NCI-H2227 (cell line): Measurements from ENCODE around the gene NDFIP1.
A peak's percentile ranks its signal among the peaks of the same experiment; 100 is the strongest.
"Not testable (repeated sequence)": the region's sequence is repeated elsewhere in the genome, so short reads cannot be mapped to it uniquely, and the experiment has no call there.

Experiments
- DNase-seq: peaks from one replicate; lab custom pipeline; 2025; ENCODE audit not compliant: unreplicated experiment; lab: John Stamatoyannopoulos, UW

The NDFIP1 gene

DNA sequence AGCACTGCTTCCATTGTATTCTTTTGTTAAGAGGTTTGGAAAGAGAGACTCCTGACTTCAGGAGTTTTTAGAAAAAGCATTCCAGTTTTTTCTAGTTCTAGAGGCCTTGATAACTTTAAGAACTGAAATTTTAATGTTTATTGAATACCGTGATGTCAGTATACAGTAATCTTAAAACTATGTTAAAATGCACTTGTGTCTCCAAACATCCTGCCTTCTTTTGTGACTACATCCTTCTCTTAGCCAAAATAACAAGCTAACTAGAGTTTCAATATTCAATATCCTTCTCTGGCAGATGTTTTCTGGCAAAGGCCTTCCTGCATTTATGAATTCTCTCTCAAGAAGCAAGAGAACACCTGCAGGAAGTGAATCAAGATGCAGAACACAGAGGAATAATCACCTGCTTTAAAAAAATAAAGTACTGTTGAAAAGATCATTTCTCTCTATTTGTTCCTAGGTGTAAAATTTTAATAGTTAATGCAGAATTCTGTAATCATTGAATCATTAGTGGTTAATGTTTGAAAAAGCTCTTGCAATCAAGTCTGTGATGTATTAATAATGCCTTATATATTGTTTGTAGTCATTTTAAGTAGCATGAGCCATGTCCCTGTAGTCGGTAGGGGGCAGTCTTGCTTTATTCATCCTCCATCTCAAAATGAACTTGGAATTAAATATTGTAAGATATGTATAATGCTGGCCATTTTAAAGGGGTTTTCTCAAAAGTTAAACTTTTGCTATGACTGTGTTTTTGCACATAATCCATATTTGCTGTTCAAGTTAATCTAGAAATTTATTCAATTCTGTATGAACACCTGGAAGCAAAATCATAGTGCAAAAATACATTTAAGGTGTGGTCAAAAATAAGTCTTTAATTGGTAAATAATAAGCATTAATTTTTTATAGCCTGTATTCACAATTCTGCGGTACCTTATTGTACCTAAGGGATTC is 43.1 kb downstream of the NDFIP1 start:
- peak; percentile 40 for DNase-seq

DNA sequence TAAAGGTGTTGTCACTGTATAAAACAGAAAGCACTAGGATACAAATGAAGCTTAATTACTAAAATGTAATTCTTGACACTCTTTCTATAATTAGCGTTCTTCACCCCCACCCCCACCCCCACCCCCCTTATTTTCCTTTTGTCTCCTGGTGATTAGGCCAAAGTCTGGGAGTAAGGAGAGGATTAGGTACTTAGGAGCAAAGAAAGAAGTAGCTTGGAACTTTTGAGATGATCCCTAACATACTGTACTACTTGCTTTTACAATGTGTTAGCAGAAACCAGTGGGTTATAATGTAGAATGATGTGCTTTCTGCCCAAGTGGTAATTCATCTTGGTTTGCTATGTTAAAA is 43.8 kb downstream of the NDFIP1 start:
- no peak for DNase-seq

DNA sequence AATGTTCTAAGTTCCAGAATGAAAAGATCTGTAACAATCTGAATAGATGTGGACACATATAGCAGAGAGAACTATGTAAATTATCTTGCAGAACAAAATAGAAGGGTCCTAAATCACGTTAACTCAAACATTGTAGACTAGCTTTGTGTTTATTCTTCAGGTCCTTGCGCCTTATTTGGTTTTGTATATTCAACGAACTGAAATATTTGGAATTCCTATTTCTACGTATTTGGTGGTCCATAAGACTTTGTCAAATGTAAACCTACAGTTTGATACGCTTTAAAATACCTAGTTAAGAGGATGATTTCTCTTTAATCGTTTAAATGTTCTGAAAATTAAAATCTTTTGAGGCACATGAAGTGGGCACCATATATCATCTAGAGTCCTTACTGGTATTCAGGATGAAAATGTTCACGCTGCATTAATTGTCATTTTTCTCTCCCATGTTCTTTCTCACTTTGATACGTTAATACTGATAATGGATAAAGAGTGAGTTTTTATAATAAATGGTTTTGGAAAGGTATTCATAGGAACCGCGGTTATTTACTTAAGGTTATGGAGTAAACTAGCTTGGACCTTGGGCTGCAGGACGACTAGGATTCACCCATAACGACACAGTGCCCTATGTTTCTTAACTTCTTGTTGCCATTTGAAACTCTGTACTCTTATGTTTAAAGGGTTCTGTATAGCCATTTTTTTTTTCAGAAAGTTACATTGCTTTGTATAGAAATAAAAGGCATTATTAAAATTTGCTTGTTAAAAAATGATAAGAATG is 45.3 kb downstream of the NDFIP1 start:
- DNase-seq: no peak

DNA sequence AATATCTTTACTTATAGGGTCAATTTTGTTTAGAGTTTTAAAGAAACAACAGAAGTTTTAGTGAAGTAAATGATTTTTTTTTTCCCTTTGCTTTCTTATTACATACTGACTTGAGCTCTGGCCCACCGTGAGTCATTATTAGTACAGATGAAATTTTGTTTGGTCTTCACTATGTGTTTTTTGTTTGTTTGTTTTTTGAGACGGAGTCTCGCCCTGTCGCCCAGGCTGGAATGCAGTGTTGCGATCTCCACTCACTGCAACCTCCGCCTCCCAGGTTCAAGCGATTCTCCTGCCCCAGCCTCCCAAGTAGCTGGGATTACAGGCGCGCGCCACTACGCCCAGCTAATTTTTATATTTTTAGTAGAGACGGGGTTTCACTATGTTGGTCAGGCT is 45.9 kb downstream of the NDFIP1 start:
- DNase-seq: not testable (repeated sequence)

DNA sequence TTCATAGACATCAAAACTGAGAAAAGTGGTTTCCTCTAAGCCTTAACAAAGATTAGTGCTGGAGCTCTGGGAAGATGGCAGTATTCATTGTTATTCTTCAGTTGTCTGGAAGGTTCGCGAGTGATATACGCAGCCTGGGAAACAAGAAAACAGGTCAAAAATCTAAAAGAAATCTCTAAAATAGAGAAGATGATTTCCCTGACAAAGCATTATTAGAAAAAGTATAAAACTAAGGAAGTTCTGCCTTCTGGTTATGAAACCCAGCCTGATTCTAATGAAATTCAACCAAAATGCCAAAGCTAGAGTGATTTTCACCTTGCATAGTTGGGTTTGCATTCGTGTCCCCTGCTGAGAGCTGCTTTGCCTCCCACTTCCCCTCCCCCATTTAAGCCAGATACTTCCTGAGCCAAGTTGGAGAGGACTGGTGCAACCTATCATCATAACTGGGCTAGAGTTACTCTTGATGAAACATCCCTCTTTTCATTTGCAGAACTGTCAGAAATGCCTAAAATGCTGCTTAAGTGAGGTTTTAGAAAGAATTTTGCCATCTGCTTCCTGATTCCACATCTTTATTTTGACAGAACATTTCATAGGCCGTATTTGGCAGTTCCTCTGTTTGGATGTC is 48.4 kb downstream of the NDFIP1 start:
- no peak for DNase-seq

DNA sequence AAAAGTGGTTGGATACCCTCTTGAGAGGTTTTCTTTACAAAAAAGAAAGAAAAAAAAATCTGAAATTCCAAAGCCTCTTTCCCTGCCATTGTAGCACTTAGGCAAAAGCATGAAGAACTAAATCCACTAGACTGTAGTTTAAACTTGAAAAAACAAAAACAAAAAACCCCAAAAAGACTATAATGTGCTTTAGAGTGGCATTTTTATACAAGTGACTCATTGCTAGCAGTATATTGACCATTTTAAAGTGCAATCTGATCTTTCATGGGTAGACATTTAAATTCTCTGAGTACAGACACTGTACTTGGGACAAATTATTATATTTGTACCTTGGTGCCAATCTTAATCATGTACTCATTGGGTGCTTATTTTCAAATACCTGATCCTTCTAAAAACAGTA is 50.8 kb downstream of the NDFIP1 start:
- DNase-seq: no peak

DNA sequence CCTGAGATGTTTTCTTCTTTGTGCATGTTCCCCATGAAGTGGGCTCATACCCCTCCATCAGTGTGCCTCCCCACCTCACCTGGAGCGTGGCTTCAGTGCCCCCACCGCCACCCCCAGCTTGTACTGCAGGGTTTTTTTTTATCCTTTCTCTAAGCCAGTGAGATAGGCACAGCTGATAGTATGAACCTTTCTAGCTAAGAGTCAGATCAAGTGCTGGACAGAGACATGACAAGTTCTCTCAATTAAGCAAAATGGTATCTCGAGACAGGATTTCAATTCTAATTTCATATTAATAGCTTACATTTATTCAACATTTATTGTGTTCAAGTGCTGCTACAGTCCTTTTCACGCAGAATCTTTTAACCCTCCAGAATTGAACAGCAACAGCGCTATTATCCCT is 55.7 kb downstream of the NDFIP1 start:
- DNase-seq: no peak

DNA sequence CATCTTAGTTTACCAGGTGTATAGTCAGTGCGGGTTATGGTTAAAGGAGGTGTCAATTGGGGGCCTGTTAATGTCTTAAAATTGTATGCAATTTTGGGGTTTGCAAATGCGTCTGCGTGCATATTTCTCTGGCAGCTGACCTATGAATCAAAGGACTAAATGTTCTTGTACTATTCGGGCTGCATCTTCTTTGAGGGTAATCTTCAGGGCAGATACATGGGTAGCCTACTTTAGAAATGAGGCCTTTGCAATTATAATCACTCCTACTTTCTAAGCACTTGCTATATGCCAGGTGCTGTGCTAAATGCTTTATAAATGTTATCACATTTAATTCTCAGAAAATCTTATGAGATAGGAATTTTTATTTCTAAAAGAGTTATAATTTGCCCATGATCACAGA is 58.2 kb downstream of the NDFIP1 start:
- no peak for DNase-seq

DNA sequence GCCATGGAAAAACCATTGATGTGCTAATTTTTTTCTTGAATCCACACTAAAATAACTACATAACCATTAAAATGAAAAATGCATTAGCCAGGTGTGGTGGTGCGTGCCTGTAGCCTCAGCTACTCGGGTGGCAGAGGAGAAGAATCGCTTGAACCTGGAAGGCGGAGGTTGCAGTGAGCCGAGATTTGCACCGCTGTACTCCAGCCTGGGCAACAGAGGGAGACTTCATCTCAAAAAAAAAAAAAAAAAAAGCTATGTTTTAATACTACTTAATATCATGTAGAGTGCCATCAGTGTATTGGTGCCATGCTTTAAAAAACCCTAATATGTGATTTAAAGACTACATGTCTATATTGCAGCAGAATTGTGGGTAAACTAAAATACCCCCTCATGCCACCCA is 58.9 kb downstream of the NDFIP1 start:
- DNase-seq: no peak

DNA sequence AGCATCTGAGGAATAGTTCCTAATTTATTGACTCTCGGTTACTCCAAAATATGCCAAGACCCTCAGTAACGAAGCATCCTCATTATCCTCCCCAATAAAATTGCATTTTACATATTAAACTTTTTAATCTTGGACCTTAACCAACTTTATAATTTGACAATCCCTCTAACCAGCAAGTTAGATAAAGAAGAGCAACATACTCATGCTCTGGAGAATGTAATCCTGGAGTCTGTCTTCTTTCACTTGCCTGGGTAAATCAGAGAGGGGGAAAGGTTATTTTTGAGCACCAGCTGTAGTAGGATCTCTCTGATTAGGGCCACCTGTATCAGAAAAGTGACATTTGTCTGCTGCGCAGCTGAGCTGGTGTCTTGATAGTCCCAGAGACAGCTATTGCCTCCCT is 59.8 kb downstream of the NDFIP1 start:
- no peak for DNase-seq

DNA sequence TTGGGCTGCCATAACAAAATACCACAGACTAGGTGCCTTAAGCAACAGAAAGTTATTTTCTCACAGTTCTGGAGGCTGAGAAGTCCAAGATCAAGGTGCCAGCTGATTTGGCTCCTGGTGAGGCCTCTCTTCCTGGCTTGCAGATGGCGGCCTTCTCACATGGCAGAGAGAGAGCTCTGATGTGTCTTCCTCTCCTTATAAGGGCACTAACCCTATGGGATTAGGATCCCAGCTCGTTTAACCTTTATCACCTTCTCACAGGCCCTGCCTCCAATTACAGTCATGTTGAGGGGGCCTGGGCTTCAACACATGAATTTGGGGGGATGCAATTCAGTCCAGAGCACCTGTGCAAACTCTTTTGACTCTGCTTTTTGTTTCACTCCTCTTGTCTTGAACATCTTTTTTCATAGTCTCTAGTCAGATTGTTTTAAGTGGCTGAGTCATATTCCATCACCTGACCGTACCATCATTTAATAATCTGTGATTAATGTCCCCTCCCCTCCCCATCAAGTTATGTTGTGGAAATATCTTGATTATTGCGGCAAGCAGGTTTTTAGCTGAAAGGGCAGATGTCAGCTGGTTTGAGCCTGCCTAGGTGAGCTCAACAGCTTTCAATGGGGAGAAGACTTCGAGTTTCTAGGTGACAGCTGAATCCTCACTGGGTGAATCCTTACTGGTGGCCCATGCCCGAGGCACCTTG is 61.8 kb downstream of the NDFIP1 start:
- no peak for DNase-seq

DNA sequence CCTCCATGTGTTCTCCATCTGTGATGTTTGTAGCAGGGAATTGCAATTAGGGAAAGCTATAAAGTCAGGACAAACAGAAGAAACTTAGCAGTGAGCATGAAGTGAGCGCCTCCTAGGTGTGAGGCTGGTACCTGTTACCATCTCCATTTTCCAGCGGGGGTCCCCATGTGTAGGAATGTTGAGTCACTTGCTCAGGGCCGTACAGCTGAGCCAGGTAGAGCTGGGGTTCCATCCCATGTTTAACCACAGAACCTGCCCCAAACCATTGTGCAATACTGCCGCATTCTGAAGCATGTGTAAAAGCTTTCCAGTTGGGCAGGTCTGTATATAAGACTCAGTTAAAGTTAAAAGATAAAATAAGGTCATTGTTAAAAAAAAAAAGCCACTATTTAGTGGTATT is 62.7 kb downstream of the NDFIP1 start:
- DNase-seq: no peak

DNA sequence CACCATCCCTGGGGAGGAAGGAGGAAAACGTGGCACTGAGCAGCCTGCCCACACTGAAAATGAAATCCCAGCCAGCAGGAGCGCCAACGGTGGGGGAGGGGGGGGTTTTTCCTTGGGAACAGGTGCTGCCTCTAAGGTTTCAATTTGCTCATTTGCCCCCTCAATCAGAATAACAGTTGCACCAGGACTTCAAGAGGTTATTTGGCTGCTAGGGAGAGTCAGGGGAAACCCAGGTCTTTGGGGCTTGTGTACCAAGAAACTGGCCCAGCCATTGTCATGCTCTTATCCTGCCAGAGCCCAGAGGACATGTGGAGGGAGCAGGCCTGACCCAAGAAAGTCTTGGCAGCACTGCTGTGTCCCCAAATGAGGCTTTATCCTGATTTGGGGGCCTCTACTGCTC is 66.5 kb downstream of the NDFIP1 start:
- DNase-seq: no peak

DNA sequence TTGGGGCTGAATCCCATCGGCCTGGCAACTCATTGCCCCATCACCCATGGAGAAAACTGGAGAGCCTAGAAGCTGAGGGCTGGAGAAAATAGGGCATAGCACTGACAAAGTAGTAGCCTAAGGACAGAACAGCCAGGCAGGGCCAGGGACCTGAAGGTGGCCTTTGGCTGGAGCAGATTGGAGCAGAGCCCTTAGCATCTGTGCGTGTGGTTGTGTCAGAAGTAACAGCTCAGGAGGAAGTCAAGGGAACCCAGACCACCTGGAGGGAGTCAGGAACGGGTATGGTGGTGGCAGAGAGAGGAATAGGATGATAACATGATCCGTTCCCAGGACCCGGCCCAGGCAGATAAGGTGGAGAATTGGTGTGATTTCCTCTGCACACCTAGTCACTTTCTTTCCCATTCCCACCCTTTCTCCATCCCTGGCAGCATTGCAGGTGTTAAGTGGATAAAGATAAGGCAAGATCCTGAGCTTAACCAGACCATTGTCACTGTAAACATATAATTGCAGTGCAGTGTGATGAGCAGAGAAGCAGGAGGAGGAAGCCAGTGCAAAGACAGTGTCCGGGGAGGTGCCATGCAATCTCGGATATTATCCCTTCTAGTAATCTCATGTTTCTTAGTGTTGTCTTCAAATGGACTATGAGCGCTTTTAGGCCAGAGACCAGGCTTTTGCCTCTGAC is 67.0 kb downstream of the NDFIP1 start:
- DNase-seq: no peak

DNA sequence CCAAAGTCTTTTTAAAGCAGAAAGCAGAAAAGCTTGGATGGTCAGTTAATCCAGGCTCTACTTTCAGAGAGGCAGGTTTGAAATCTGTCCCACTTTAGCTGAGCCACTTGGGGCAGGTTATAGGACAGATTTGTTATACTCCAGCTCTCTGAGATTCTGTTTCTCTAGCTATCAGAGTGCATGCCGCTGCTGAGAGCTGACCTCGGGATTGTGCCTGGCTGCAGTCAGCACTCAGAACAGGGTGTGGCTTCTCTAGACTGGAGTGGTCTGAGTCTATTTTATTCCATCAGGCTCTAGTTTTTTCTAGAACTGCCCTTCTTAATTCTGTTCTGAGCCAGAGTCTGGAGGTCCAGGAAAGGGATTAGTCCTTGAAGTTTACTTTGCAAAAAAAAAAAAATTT is 67.7 kb downstream of the NDFIP1 start:
- no peak for DNase-seq

DNA sequence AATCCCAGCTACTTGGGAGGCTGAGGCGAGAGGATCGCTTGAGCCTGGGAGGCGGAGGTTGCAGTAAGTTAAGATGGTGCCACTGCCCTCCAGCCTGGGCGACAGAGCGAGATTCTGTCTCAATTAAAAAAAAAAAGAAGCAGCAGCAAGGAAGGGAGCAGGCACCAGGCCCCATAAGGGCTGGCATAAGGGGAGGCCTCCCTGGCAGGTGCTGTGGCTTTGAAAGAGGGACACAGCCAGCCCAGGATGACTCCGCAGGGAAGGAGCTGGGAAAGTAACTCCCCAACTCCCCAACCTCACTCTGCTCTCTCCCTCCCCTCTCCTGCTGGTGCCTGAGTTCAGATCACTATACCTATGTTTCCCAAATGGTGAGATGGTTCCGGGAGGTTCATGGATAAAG is 70.1 kb downstream of the NDFIP1 start:
- DNase-seq: no peak

DNA sequence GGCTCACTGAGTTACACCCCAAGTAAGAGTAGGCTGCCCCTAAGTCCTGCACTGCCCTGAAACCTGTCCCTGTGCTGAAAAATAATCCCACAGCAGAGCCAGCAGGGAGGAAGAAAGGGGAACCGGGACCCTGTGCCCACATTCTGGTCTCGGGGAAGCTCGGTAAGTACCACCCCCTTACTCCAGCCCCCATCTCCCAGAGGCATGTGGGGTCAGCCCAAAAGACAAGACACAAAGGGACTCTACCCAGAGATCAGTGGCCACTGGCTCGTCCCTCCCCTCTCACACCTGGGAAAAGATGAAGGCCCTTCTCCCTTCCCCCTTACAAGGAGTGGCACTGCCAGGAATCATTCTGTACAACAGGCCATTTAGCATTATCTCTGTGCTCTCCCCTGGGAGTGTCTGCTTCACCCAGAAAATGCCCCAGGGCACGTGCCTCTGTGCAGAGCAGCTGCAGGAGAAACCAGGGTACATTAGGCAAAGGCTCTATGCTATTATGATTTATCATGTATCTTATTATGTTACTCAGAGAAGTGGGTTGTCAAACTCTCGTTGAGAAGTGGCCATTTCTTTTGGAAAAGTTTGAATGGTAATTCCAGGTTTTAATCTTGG is 71.3 kb downstream of the NDFIP1 start:
- no peak for DNase-seq

DNA sequence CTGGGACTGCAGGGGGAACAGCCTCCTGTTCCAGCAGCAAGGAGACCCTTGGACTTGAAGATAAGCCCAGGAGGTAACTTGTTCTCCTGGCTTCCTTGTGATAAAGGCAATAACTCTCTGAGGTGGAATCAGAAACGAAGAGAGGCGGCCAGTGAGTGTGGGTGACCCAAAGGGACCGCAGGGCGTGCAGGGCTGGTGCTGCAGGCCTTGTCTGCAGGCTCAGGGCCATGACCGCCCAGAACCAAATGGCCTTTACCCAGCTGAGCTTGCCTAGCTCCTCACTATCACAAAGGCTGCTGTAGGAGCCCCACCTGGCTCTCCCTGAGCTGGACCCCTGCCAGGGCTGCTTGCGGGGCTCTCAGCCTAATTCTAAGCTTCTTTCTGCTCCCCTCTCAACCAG is 72.5 kb downstream of the NDFIP1 start:
- DNase-seq: no peak

DNA sequence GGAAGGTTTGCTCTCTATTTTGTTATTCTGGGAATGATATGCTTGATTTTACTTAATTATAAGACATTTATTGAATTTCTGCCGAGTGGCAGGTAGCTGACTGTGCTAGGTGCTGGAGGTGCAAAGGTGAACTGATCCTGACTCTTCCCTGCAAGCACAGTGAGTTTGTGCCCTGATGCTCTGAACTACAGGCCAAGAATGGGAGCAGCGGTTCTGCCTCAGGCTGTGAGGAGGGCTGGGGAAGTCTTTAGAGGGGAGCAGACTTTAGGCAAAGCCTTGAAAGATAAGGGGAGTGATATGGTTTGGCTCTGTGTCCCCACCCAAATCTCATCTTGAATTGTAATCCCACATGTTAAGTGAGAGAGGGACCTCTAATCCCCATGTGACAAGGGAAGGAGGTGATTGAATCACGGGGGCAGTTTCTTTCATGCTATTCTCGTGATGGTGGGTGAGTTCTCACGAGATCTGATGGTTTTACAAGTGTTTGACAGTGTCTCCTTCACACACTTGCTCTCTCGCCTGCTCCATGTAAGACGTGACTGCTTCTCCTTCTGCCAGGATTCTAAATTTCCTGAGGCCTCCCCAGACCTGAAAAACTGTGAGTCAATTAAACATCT is 73.1 kb downstream of the NDFIP1 start:
- no peak for DNase-seq

DNA sequence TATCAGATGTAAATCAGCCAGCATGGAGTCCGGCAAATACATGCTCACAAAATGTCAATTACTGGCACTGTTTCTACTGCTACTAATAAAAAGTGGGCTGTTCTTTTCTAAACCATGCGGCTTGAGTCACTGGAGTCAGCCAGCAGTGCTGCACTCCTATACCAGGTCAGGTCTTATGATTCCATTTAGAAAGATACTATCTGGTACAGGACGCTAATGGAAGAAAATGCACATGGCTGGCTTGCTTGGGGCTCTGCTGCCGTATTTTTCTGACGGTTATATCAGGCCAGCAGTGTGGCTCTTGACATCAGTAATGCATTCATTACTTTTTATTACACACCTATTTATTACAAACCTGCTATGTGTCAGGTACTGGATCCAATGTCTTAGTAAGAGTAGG is 74.3 kb downstream of the NDFIP1 start:
- no peak for DNase-seq
